Keratinocyte (primary cell): ENCODE measurements around the gene RALGPS1. TPM values are rescaled to one million over a fixed set of nuclear protein-coding genes. Genes with fewer than 3 reads are reported as not detected.

Experiments used
- DNase-seq: peaks from one replicate; pipeline ENCODE4 v3.0.0-alpha.2; 2011; ENCODE audit warnings: low read depth, missing footprints, low spot score
- FAIRE-seq: peaks from 2 replicates; lab custom pipeline; 2011; peaks lifted over from hg19 to GRCh38; lab: Jason Lieb, UNC
- H2AFZ ChIP-seq: 2 replicates; pipeline ENCODE4 v1.6.0; 2012; ENCODE audit warnings: low read length, control low read depth, inconsistent platforms; ENCODE audit not compliant: control insufficient read depth
- H3K27ac ChIP-seq: 2 replicates; pipeline ENCODE4 v1.5.1; 2011; ENCODE audit warnings: low read length; ENCODE audit not compliant: control insufficient read depth, insufficient read depth
- H3K27me3 ChIP-seq: 3 replicates; pipeline ENCODE4 v1.6.0; 2011; ENCODE audit warnings: low read length; ENCODE audit not compliant: control insufficient read depth, insufficient read depth; ENCODE audit errors: extremely low read depth
- H3K36me3 ChIP-seq, 2 experiments: 2 replicates in 1 of 2; 3 replicates in 1 of 2; pipeline ENCODE4 v1.5.1; 2011; ENCODE audit warnings: low read length in 2 of 2, mild to moderate bottlenecking in 1 of 2; ENCODE audit not compliant: control insufficient read depth in 2 of 2, insufficient read depth in 2 of 2; ENCODE audit errors: extremely low read depth in 1 of 2
- H3K4me1 ChIP-seq: 3 replicates; pipeline ENCODE4 v1.5.1; 2011; ENCODE audit warnings: low read length; ENCODE audit not compliant: control insufficient read depth, insufficient read depth; ENCODE audit errors: extremely low read depth
- H3K4me2 ChIP-seq: 3 replicates; pipeline ENCODE4 v1.6.0; 2011; ENCODE audit warnings: low read depth, low read length; ENCODE audit not compliant: control insufficient read depth, insufficient read depth; ENCODE audit errors: extremely low read depth
- H3K4me3 ChIP-seq, 3 experiments: fragments of 200-600 bp in 1 of 3; sonication (generic) in 1 of 3; 2 replicates in 2 of 3; 3 replicates in 1 of 3; pipeline ENCODE4 v1.5.1; 2011 to 2016; ENCODE audit warnings: low read length in 3 of 3, mild to moderate bottlenecking in 3 of 3, control low read depth in 2 of 3, inconsistent platforms in 1 of 3, low read depth in 1 of 3, mixed read lengths in 1 of 3, mixed run types in 1 of 3, moderate library complexity in 1 of 3; ENCODE audit not compliant: control insufficient read depth in 2 of 3, insufficient read depth in 2 of 3; ENCODE audit errors: extremely low read depth in 1 of 3
- H3K79me2 ChIP-seq: 2 replicates; pipeline ENCODE4 v1.6.0; 2012; ENCODE audit warnings: low read length; ENCODE audit not compliant: control insufficient read depth, insufficient read depth
- H3K9ac ChIP-seq: 3 replicates; pipeline ENCODE4 v1.6.0; 2011; ENCODE audit warnings: low read length; ENCODE audit not compliant: control insufficient read depth, insufficient read depth; ENCODE audit errors: extremely low read depth
- H3K9me1 ChIP-seq: 3 replicates; pipeline ENCODE4 v1.6.0; 2011; ENCODE audit warnings: low read length; ENCODE audit not compliant: control insufficient read depth, insufficient read depth; ENCODE audit errors: extremely low read depth
- H3K9me3 ChIP-seq: 2 replicates; pipeline ENCODE4 v1.5.1; 2012; ENCODE audit warnings: low read depth, low read length; ENCODE audit not compliant: control insufficient read depth
- H4K20me1 ChIP-seq: 3 replicates; pipeline ENCODE4 v1.6.0; 2011; ENCODE audit warnings: low read length; ENCODE audit not compliant: control insufficient read depth, insufficient read depth; ENCODE audit errors: extremely low read depth
- EZH2 ChIP-seq: IDR thresholded peaks from one replicate; pipeline ENCODE4 v1.6.1; 2012; ENCODE audit warnings: inconsistent platforms, mild to moderate bottlenecking, low read length, moderate library complexity
- dilution Hi-C: fragments of 300-500 bp; cut with MboI; formaldehyde crosslinking; loops from one replicate; pipeline ENCODE4 v1.7.0; 2020; ENCODE audit warnings: low sequenced_read_pairs; ENCODE audit not compliant: extremely low pct_ligation_motif_present
- polyA plus RNA-seq, 5 experiments: library from polyadenylated mRNA; depleted of rRNA in 3 of 5; stranded (reverse) in 3 of 5; stranded (forward) in 1 of 5; unstranded in 1 of 5; fragments of >200 nt; gene quantifications; 1 replicate in 1 of 5; 2 replicates in 3 of 5; 3 replicates in 1 of 5; pipeline versions ENCODE4 v1.2.1 to v1.2.3, GENCODE V29; 2011 to 2012; ENCODE audit warnings: missing spikeins in 2 of 5, low read depth in 1 of 5, low replicate concordance in 1 of 5
- TF ChIP-seq, protein P1 (sequence below), 3 experiments: IDR thresholded peaks in 1 of 3; conservative IDR thresholded peaks in 1 of 3; optimal IDR thresholded peaks in 1 of 3; 2 replicates in 2 of 3; 3 replicates in 1 of 3; pipeline versions ENCODE3 to v1.5.1; 2011; ENCODE audit warnings: low read length in 3 of 3, mild to moderate bottlenecking in 3 of 3, moderate library complexity in 2 of 3, control low read depth in 1 of 3, inconsistent platforms in 1 of 3; ENCODE audit not compliant: insufficient read depth in 2 of 3; ENCODE audit errors: extremely low read depth in 1 of 3

Gene RALGPS1
- polyA plus RNA-seq, 1 donor (not counting 4 experiments of a cell fraction or from before 2014, with no cell fraction given) = 0.56 TPM

DNA sequence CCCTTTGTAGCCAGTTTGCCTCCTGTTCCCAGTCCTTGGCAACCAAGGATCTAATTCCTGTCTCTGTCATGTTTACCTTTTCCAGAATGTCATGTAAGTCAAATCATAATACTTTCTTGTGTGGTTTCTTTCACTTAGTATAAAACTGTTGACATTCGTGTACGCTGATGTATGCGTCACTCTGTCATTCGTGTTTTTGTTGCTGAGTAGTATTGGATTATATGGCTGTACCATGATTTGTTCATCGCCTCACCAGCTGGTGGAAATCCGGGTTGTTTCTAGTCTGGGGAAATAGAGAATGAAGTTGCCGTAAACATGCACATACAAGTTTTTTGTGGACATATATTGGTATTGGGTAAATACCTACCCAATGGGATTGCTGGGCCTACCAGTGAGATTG lies 110.5 kb downstream of the RALGPS1 start:
- no peak for DNase-seq
- Histone ChIP-seq H3K9me3 (no peaks in the 10 kb centered on the region), H3K4me2 (no peak overlapping the region), H3K9me1 (no peaks in the 10 kb centered on the region), H3K36me3 (no peaks in the 10 kb centered on the region), H3K4me1 (peaks cover 16% of the 10 kb centered on the region), H3K79me2 (no peaks in the 10 kb centered on the region), H4K20me1 (no peaks in the 10 kb centered on the region), H3K4me3 (no peak overlapping the region), H3K9ac (no peak overlapping the region), H3K27me3 (no peaks in the 10 kb centered on the region), H3K27ac (no peak overlapping the region), H2AFZ (no peak overlapping the region)
- TF ChIP-seq, protein P1, sequence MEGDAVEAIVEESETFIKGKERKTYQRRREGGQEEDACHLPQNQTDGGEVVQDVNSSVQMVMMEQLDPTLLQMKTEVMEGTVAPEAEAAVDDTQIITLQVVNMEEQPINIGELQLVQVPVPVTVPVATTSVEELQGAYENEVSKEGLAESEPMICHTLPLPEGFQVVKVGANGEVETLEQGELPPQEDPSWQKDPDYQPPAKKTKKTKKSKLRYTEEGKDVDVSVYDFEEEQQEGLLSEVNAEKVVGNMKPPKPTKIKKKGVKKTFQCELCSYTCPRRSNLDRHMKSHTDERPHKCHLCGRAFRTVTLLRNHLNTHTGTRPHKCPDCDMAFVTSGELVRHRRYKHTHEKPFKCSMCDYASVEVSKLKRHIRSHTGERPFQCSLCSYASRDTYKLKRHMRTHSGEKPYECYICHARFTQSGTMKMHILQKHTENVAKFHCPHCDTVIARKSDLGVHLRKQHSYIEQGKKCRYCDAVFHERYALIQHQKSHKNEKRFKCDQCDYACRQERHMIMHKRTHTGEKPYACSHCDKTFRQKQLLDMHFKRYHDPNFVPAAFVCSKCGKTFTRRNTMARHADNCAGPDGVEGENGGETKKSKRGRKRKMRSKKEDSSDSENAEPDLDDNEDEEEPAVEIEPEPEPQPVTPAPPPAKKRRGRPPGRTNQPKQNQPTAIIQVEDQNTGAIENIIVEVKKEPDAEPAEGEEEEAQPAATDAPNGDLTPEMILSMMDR (optimal IDR thresholded peaks at IDR 0.05 in 1 of 3, IDR thresholded peaks at IDR 0.05 in 1 of 3, conservative IDR thresholded peaks at IDR 0.05 in 1 of 3; ENCODE audit: extremely low read depth in 1 of 3, insufficient read depth in 2 of 3, low read length in 3 of 3) = no peak
- TF ChIP-seq EZH2 = no peak
- dilution Hi-C loops = no loop called here
- no peak for FAIRE-seq

DNA sequence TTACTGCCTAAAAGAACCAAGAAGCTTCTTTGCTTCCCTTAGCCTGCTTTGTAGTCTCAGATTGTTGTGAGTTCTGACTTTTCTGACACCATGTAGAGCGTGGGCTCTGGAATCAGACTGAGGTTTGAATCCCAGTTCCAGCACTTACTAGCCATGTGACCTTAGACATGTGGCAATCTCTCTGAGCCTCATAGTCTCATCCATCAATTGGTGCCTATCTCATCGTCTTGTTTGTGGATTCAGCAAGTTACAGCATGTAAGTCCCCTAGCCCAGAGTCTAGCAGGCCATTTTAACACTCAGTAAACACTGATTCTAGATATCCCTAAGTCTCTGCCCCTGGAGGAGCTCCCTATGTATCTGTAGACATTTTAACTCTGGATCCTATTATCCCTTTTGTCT lies 113.1 kb downstream of the RALGPS1 start:
- Histone ChIP-seq H3K36me3 (no peaks in the 10 kb centered on the region), H4K20me1 (no peaks in the 10 kb centered on the region), H3K79me2 (no peaks in the 10 kb centered on the region), H3K27ac (no peak overlapping the region), H3K27me3 (peaks cover 3% of the 10 kb centered on the region), H3K9ac (no peak overlapping the region), H3K9me1 (no peaks in the 10 kb centered on the region), H3K4me2 (no peak overlapping the region), H3K4me3 (no peak overlapping the region), H3K9me3 (no peaks in the 10 kb centered on the region), H2AFZ (no peak overlapping the region), H3K4me1 (peaks cover 16% of the 10 kb centered on the region)
- DNase-seq (no peak), FAIRE-seq (no peak)
- dilution Hi-C loops = no loop called here
- TF ChIP-seq, protein P1 (optimal IDR thresholded peaks at IDR 0.05 in 1 of 3, IDR thresholded peaks at IDR 0.05 in 1 of 3, conservative IDR thresholded peaks at IDR 0.05 in 1 of 3; ENCODE audit: extremely low read depth in 1 of 3, insufficient read depth in 2 of 3, low read length in 3 of 3) = no peak
- TF ChIP-seq EZH2 = no peak
